ENCODE measurements around the gene DPT.

The DPT gene

DNA sequence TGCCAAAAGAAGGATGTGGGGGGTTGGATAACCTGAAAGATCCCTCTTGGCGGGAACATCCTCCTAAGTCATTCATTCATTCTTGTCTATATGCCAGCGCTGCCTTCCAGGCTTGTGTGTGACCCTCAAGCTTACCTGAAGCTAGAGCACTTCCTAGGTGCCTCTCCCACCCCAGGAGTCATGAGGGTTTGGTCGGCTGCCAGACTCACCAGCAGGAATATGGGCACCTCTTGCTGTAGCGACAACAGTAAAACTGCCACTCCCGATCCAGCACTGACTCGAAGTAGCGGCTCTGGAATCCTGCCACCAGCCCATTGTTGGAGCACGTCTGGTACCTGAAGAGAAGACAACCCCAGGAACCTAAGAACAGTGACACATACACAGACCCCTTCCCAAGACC is 15.0 kb downstream of the DPT start:
- TF ChIP-seq, protein P1, sequence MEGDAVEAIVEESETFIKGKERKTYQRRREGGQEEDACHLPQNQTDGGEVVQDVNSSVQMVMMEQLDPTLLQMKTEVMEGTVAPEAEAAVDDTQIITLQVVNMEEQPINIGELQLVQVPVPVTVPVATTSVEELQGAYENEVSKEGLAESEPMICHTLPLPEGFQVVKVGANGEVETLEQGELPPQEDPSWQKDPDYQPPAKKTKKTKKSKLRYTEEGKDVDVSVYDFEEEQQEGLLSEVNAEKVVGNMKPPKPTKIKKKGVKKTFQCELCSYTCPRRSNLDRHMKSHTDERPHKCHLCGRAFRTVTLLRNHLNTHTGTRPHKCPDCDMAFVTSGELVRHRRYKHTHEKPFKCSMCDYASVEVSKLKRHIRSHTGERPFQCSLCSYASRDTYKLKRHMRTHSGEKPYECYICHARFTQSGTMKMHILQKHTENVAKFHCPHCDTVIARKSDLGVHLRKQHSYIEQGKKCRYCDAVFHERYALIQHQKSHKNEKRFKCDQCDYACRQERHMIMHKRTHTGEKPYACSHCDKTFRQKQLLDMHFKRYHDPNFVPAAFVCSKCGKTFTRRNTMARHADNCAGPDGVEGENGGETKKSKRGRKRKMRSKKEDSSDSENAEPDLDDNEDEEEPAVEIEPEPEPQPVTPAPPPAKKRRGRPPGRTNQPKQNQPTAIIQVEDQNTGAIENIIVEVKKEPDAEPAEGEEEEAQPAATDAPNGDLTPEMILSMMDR (IDR thresholded peaks at IDR 0.05), result no peak
- H3K27ac ChIP-seq, result no peak overlapping the region
- no peaks in the 10 kb centered on the region for H3K27me3 ChIP-seq
- no peaks in the 10 kb centered on the region for H3K9me3 ChIP-seq
- no peaks in the 10 kb centered on the region for H3K4me1 ChIP-seq (ENCODE audit: control insufficient read depth in 1 of 2, insufficient read depth in 1 of 2, low read depth in 1 of 2, low read length in 1 of 2)
- no peak overlapping the region for H3K4me3 ChIP-seq (ENCODE audit: low read depth in 1 of 2, low read length in 1 of 2)
- H3K36me3 ChIP-seq, result no peaks in the 10 kb centered on the region

DNA sequence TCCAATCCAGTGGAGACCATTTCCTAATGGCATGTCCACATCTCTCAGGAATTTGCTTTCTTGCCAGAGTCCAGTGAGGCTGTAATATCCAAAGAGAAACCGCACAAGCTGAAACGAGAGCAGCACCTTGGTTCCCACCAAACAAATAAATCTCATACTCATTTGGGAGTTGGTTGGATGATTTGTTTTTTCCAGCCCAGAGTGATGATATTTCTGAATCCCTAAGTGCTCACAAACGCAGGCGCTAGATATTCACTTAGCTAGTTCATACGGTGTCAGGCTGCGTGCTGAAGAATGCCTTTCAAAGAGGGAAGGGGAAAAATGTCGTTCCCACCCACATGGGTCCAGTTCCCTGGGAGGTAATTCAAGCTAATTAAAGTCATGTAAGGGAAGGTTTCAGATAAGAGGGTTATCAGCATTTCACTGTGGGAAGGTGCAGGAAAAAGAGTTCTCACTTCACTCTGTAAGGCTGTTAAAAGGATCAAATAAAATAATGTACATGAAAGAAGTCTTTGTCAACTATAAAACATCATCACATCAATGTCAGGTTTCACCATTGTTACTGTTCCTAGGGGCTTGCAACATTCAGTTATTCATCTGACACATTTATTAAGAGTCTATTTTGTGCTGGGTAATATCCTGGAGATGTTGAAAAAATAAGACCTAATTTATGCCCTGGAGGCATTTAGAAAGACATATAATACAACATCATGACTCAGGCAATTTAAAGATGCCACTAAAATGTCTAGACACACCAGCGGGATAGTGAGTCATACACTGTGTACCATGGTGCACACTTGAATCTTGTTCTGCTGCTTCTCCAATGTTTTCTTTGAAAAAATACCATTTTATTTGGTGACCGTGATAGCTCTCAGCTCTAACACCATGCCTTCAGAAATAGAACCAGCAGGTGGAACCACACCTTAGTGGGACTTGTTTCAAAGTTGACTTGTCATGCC is 19.3 kb downstream of the DPT start:
- no peak overlapping the region for H3K27ac ChIP-seq
- no peaks in the 10 kb centered on the region for H3K36me3 ChIP-seq
- TF ChIP-seq, protein P1 (IDR thresholded peaks at IDR 0.05), result no peak
- H3K4me1 ChIP-seq (ENCODE audit: control insufficient read depth in 1 of 2, insufficient read depth in 1 of 2, low read depth in 1 of 2, low read length in 1 of 2), result no peaks in the 10 kb centered on the region
- H3K9me3 ChIP-seq, result no peaks in the 10 kb centered on the region
- H3K4me3 ChIP-seq (ENCODE audit: low read depth in 1 of 2, low read length in 1 of 2), result no peak overlapping the region
- H3K27me3 ChIP-seq, result no peaks in the 10 kb centered on the region

DNA sequence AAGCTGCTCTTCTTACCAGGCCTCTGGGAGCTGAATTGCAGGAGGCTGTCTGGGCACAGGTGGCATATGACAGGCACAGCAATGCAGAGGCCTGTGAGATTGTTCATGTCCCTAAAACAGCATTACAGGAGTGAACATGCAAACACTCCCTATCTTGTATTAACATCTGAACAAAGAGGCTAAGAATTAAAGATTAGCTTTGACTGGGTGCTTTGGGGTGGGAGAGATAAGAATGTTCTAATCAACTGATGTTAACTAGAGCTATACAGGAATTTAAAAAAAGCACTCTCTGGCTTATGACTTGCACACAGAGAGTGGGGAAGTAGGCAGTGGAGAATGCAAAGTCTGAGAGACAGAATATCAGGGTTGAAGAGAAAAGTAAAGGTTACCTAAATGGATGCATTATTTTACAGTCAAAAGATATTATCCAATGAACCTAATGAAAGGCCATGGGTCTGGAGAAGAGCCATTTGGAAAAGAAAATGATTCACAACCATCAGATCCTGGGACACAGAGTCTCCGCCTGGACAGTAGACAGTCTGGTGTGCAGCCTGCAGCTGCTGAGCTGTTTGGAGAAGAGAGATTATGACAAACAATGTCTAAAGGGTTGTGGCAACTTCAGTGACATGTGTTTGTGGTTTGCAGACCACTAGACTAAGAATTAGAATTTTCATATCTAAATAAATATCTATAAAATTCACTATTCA is 20.2 kb downstream of the DPT start:
- Histone ChIP-seq H3K27me3 (no peaks in the 10 kb centered on the region), H3K36me3 (no peaks in the 10 kb centered on the region), H3K4me3 (ENCODE audit: low read depth in 1 of 2, low read length in 1 of 2) (no peak overlapping the region), H3K4me1 (ENCODE audit: control insufficient read depth in 1 of 2, insufficient read depth in 1 of 2, low read depth in 1 of 2, low read length in 1 of 2) (no peaks in the 10 kb centered on the region), H3K9me3 (no peaks in the 10 kb centered on the region), H3K27ac (no peak overlapping the region)
- TF ChIP-seq, protein P1 (IDR thresholded peaks at IDR 0.05), result no peak

DNA sequence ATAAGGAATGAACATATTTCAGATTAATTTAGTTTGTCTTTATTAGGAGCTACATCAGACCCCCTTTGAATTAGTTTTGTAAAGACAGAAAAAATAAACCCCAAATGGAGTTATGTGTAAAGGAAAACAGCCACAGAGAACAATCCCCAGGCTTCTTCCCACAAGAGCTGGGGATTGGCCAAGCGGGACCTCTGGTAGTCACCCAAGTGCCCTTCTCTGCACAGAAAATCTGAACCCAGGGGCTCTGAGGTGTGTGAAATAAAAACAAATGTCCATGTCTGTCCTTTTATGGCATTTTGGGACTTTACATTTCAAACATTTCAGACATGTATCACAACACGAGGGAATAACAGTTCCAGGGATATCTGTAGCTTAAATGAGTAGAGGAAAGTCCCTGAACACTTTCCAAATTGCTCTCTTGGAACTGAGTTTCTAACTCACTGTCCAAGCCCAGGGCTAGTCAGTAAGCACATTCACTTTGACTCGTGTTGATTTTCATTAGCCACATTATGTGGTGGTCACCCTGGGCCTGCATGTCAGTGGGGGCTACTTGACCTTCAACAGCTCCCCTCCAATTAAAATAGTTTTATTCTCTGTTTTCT is 22.5 kb downstream of the DPT start:
- Histone ChIP-seq H3K9me3 (no peaks in the 10 kb centered on the region), H3K4me1 (ENCODE audit: control insufficient read depth in 1 of 2, insufficient read depth in 1 of 2, low read depth in 1 of 2, low read length in 1 of 2) (no peaks in the 10 kb centered on the region), H3K27me3 (no peaks in the 10 kb centered on the region), H3K36me3 (no peaks in the 10 kb centered on the region), H3K4me3 (ENCODE audit: low read depth in 1 of 2, low read length in 1 of 2) (no peak overlapping the region), H3K27ac (no peak overlapping the region)
- TF ChIP-seq, protein P1 (IDR thresholded peaks at IDR 0.05), result no peak

DNA sequence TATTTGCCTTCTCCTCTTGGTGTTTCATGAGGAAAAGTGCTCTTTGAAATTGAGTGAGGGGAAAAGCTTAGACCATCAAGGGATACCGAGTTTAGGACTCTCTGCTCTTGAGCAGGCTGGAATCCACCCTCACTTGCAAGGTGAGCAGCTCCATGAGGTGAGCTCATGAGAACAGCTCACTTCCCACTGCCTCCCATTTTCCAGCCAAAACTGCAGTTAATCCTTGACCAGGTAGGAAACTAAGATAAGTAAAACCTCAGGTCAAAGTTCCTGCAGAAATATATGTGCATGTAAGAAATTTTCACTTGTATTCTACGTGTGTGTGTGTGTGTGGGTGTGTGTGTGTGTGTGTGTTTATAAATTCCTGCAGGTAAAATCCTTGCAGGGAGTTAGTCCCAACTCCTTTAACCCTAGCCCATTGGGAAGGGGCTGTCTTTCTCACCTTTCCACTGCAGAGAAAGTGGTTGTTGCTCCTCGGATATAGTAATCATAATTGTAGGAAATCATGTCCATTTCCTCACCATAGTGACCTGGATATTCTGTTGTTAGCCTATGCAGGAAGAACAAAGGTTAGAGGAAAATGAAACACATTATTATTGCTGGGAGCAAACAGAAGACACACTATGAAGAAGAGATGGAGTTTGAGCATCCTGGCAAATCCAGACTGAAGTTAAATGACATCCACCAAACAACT is 28.3 kb downstream of the DPT start:
- Histone ChIP-seq H3K9me3 (no peaks in the 10 kb centered on the region), H3K27me3 (no peaks in the 10 kb centered on the region), H3K4me3 (ENCODE audit: low read depth in 1 of 2, low read length in 1 of 2) (no peak overlapping the region), H3K4me1 (ENCODE audit: control insufficient read depth in 1 of 2, insufficient read depth in 1 of 2, low read depth in 1 of 2, low read length in 1 of 2) (no peaks in the 10 kb centered on the region), H3K27ac (no peak overlapping the region), H3K36me3 (no peaks in the 10 kb centered on the region)
- TF ChIP-seq, protein P1 (IDR thresholded peaks at IDR 0.05), result no peak

Data from neutrophil (primary cell).